Adipose tissue (tissue), 3 donors: ENCODE measurements around the gene NCR1. TPM values are rescaled to one million over a fixed set of nuclear protein-coding genes. Genes with fewer than 3 reads are reported as not detected.
"Not testable (repeated sequence)": the region's sequence is repeated elsewhere in the genome, so short reads cannot be mapped to it uniquely, and the experiment has no call there.

ENCODE experiments used
- H3K27ac ChIP-seq: one replicate; pipeline ENCODE4 v1.5.1; 2013; ENCODE audit warnings: low read depth, low read length
- WGBS, 3 donors: extraction: QIAGEN DNeasy Blood & Tissue Kit; methylation state at CpG; one replicate each; pipeline ENCODE4 v1.1.7; 2013; 5-methylcytosine and 5-hydroxymethylcytosine counted together
- polyA plus RNA-seq, 3 donors: library from polyadenylated mRNA; stranded (reverse); fragments of 200-250 nt; gene quantifications; one replicate each; pipeline ENCODE4 v1.2.3, GENCODE V29; 2013
- donor health status: healthy with polysubstance abuse.
- donor health status: Bipolar disorder and iron deficiency.
- donor health status: healthy.

NCR1 gene
- polyA plus RNA-seq, 3 donors = 0.07 to 0.16 TPM; not detected in 1

DNA sequence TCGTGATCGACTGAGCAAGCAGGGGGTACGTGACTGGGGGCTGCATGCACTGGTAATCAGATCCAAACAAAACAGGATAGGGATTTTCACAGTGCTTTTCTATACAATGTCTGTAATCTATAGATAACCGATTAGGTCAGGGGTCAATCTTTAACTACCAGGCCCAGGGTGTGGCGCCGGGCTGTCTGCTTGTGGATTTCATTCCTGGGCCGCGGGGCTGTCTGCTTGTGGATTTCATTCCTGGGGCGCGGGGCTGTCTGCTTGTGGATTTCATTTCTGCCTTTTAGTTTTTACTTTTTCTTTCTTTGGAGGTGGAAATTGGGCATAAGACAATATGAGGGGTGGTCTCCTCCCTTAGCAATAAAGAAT lies 47.4 kb downstream of the NCR1 start:
- H3K27ac ChIP-seq = not testable (repeated sequence)
- 75 to 88% (median 88%) methylated on average over 10 of the region's 10 CpGs for WGBS, 3 donors

DNA sequence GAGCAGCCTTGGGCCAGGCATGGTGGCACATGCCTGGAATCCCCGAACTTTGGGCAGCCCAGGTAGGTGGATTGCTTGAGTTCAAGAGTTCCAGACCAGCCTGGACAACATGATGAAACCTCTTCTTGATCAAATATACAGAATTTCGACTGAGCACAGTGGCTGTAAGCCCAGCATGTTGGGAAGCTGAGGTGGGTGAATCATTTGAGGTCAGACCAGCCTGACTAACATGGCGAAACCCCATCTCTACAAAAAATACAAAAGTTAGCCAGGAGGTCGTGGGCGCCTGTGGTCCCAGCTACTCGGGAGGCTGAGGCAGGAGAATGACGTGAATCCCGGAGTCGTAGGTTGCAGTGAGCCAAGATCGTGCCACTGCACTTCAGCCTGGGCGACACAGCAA lies 49.4 kb downstream of the NCR1 start:
- H3K27ac ChIP-seq = no peak overlapping the region
- 84 to 89% (median 87%) methylated on average over 11 of the region's 11 CpGs for WGBS, 3 donors

DNA sequence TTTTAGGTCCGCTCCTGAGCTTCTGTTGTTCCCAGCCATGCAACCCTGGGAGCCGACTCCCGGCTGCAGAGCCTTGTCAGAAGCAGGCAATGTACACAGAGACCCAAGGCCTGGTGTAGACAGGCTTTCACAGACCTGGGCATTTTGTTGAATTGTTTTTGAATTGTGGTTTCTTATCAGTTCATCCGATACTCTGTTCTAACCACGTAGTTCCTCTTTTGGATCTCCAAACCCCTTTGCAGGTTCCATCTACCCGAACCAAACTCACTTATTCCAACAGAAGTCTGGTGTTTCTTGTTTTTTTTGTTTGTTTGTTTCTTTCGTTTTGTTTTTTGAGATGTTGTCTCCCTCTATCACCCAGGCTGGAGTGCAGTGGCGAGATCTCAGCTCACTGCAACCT lies 53.9 kb downstream of the NCR1 start:
- WGBS, 3 donors = 47 to 59% (median 53%) methylated on average over 8 of the region's 8 CpGs
- no peak overlapping the region for H3K27ac ChIP-seq

Other genes with a start within 250 kb of the NCR1 start
- gene LILRB4, start 243.2 kb upstream of the NCR1 start, polyA plus RNA-seq = 1 to 10 TPM; 1.3 to 8.3 (median 5.8) TPM
- not detected for gene KIR3DL3, start 181.7 kb upstream of the NCR1 start, polyA plus RNA-seq
- gene KIR2DL3, start 167.6 kb upstream of the NCR1 start, polyA plus RNA-seq = under 1 TPM in 1 of 3 donors, not detected in 2; 0.04 TPM
- gene KIR2DL1, start 136.4 kb upstream of the NCR1 start, polyA plus RNA-seq = not detected
- not detected for gene KIR2DL4, start 102.5 kb upstream of the NCR1 start, polyA plus RNA-seq
- gene KIR3DL1, start 89.7 kb upstream of the NCR1 start, polyA plus RNA-seq = not detected
- not detected for gene KIR2DS4, start 73.5 kb upstream of the NCR1 start, polyA plus RNA-seq
- under 1 TPM in 1 of 3 donors, not detected in 2; 0.06 TPM for gene KIR3DL2, start 55.7 kb upstream of the NCR1 start, polyA plus RNA-seq
- 10 to 100 TPM in 1 of 3 donors, 1 to 10 TPM in 1, under 1 TPM in 1; 0.26 to 10.1 (median 7.5) TPM for gene FCAR, start 31.9 kb upstream of the NCR1 start, polyA plus RNA-seq
- not detected for gene NLRP7, start 41.4 kb downstream of the NCR1 start, polyA plus RNA-seq
- gene NLRP2, start 60.2 kb downstream of the NCR1 start, polyA plus RNA-seq = 1 to 10 TPM in 2 of 3 donors, not detected in 1; 1.4 to 2.4 TPM
- under 1 TPM in 2 of 3 donors, not detected in 1; 0.21 to 0.30 TPM for gene GP6, start 132.1 kb downstream of the NCR1 start, polyA plus RNA-seq
- gene RDH13, start 157.0 kb downstream of the NCR1 start, polyA plus RNA-seq = 10 to 100 TPM in 1 of 3 donors, 1 to 10 TPM in 2; 8.7 to 14.4 (median 9.6) TPM
- 10 to 100 TPM in 1 of 3 donors, 1 to 10 TPM in 2; 7.8 to 13.3 (median 9.1) TPM for gene EPS8L1, start 169.7 kb downstream of the NCR1 start, polyA plus RNA-seq
- gene PPP1R12C, start 211.5 kb downstream of the NCR1 start, polyA plus RNA-seq = 100 to 1,000 TPM in 2 of 3 donors, 10 to 100 TPM in 1; 61.3 to 158 (median 123) TPM
- gene TNNT1, start 243.1 kb downstream of the NCR1 start, polyA plus RNA-seq = 10 to 100 TPM in 1 of 3 donors, 1 to 10 TPM in 1, under 1 TPM in 1; 0.90 to 16.5 (median 1.4) TPM